DND-41 (cell line): ENCODE results near the gene TUBA4B.

Experiments used
- ATAC-seq: fragments of 200-7000 bp; cut with Tn5 transposase; 3 replicates; pipeline ENCODE4 v1.9.1; 2021; ENCODE audit warnings: low read depth; ENCODE audit not compliant: insufficient read depth
- DNase-seq: peaks from one replicate; pipeline ENCODE4 v3.0.0-alpha.2; 2020
- H2AFZ ChIP-seq: 2 replicates; pipeline ENCODE4 v1.6.0; 2012; ENCODE audit warnings: low read depth, low read length
- H3K27ac ChIP-seq: 2 replicates; pipeline ENCODE4 v1.5.1; 2012; ENCODE audit warnings: low read length, inconsistent platforms
- H3K27me3 ChIP-seq: fragments of 200-600 bp; sonication (generic); 2 replicates; pipeline ENCODE4 v1.6.0; 2012; ENCODE audit warnings: low read length, mild to moderate bottlenecking, inconsistent platforms; ENCODE audit not compliant: insufficient read depth, poor library complexity
- H3K36me3 ChIP-seq: 2 replicates; pipeline ENCODE4 v1.5.1; 2012; ENCODE audit warnings: low read length, inconsistent platforms; ENCODE audit not compliant: insufficient read depth
- H3K4me1 ChIP-seq: 2 replicates; pipeline ENCODE4 v1.5.1; 2012; ENCODE audit warnings: mild to moderate bottlenecking, low read length; ENCODE audit not compliant: insufficient read depth
- H3K4me2 ChIP-seq: 2 replicates; pipeline ENCODE4 v1.6.0; 2012; ENCODE audit warnings: mild to moderate bottlenecking, moderate library complexity, low read length, inconsistent platforms; ENCODE audit not compliant: insufficient read depth
- H3K4me3 ChIP-seq, 2 experiments: fragments of 200-600 bp in 1 of 2; shearing (Covaris generic) in 1 of 2; 2 replicates each; pipeline ENCODE4 v1.5.1; 2012 to 2016; ENCODE audit warnings: inconsistent platforms in 2 of 2, low read length in 2 of 2, mild to moderate bottlenecking in 2 of 2, low read depth in 1 of 2, moderate library complexity in 1 of 2
- H3K79me2 ChIP-seq: 2 replicates; pipeline ENCODE4 v1.6.0; 2012; ENCODE audit warnings: low read length, inconsistent platforms; ENCODE audit not compliant: insufficient read depth
- H3K9ac ChIP-seq: 2 replicates; pipeline ENCODE4 v1.6.0; 2012; ENCODE audit warnings: low read depth, mild to moderate bottlenecking, inconsistent platforms, low read length, moderate library complexity
- H3K9me3 ChIP-seq: 2 replicates; pipeline ENCODE4 v1.5.1; 2012; ENCODE audit warnings: low read length, moderate library complexity, mild to moderate bottlenecking, inconsistent platforms; ENCODE audit not compliant: insufficient read depth, severe bottlenecking
- H4K20me1 ChIP-seq: 2 replicates; pipeline ENCODE4 v1.6.0; 2012; ENCODE audit warnings: low read length; ENCODE audit not compliant: insufficient read depth
- CTCF ChIP-seq: IDR thresholded peaks from 2 replicates; pipeline ENCODE4 v1.5.1; 2012; ENCODE audit warnings: borderline replicate concordance, low read length, moderate library complexity, mild to moderate bottlenecking; ENCODE audit not compliant: poor library complexity, severe bottlenecking; ENCODE audit errors: extremely low read depth
- EZH2 ChIP-seq: IDR thresholded peaks from 3 replicates; pipeline ENCODE4 v1.6.1; 2012; ENCODE audit warnings: borderline replicate concordance, low read depth, mild to moderate bottlenecking, moderate library complexity, low read length, inconsistent platforms; ENCODE audit not compliant: severe bottlenecking

The TUBA4B gene

GRCh38 chr2:219245899-219246230 is 7.2 kb upstream of the TUBA4B start:
- Histone ChIP-seq H3K4me2 (peak overlapping the region; percentile 84), H3K36me3 (peaks cover 6% of the 10 kb centered on the region), H3K27me3 (no peaks in the 10 kb centered on the region), H3K9ac (peak overlapping the region; percentile 90), H4K20me1 (peaks cover 30% of the 10 kb centered on the region), H3K79me2 (peaks cover 14% of the 10 kb centered on the region), H3K4me3 (peak overlapping the region; percentile 87), H3K9me3 (no peaks in the 10 kb centered on the region), H2AFZ (peak overlapping the region; percentile 94), H3K27ac (peak overlapping the region; percentile 93), H3K4me1 (peaks cover 53% of the 10 kb centered on the region)
- ATAC-seq (no peak), DNase-seq (no peak)
- TF ChIP-seq EZH2, result no peak
- TF ChIP-seq CTCF, result no peak

- Histone ChIP-seq H4K20me1 (peaks cover 30% of the 10 kb centered on the region), H3K27me3 (peaks cover under 1% of the 10 kb centered on the region), H3K4me2 (peak overlapping the region; percentile 84), H3K4me1 (peaks cover 53% of the 10 kb centered on the region), H3K9me3 (no peaks in the 10 kb centered on the region), H3K79me2 (peaks cover 14% of the 10 kb centered on the region), H3K4me3 (peak overlapping the region in 1 of 2 experiments; percentile 87; a peak in 2 of 4 replicates), H3K36me3 (peaks cover 6% of the 10 kb centered on the region), H2AFZ (no peak overlapping the region), H3K27ac (peak overlapping the region; percentile 77), H3K9ac (0 out of 2 replicates have a peak overlapping the region, but pooled peaks have one; percentile 90)
- no peak for DNase-seq
- no peak for ATAC-seq
- no peak for TF ChIP-seq CTCF
- TF ChIP-seq EZH2, result no peak
Measured at GRCh38 chr2:219246559-219246958, 6.5 kb upstream of the TUBA4B start.

- peak; percentile 87 for DNase-seq
- Histone ChIP-seq H3K27ac (peak overlapping the region; percentile 77), H3K9me3 (no peaks in the 10 kb centered on the region), H3K79me2 (peaks cover 14% of the 10 kb centered on the region), H3K27me3 (peaks cover 15% of the 10 kb centered on the region), H3K4me3 (peak overlapping the region in 1 of 2 experiments; percentile 87; a peak in 2 of 4 replicates), H3K9ac (peak overlapping the region; percentile 90), H4K20me1 (peaks cover 41% of the 10 kb centered on the region), H3K36me3 (peaks cover 6% of the 10 kb centered on the region), H2AFZ (no peak overlapping the region; the same call in 1 of the 2 replicates), H3K4me1 (peaks cover 60% of the 10 kb centered on the region), H3K4me2 (peak overlapping the region; percentile 84)
- TF ChIP-seq EZH2 (no peak), CTCF (no peak)
- ATAC-seq, result peak; percentile 88
Measured at GRCh38 chr2:219247678-219248642, 5.1 kb upstream of the TUBA4B start.
